Naive thymus-derived CD4-positive, alpha-beta T cell (primary cell): Measurements from ENCODE around the gene HERC3. TPM values are rescaled to one million over a fixed set of nuclear protein-coding genes. Genes with fewer than 3 reads are reported as not detected.
A peak's percentile ranks its signal among the peaks of the same experiment; 100 is the strongest.

ENCODE experiments used
- ATAC-seq: fragments of 150-1000 bp; cut with Tn5 transposase; 2 replicates; pipeline ENCODE4 v1.10.0; 2021; ENCODE audit warnings: mild to moderate bottlenecking, moderate library complexity
- CTCF ChIA-PET: fragments of 350-600 bp; sonication (Branson Sonifier 250); formaldehyde crosslinking; loops from one replicate; lab custom pipeline; 2021; ENCODE audit warnings: antibody characterized with exemption; lab: Charles Lee
- POLR2A ChIA-PET: fragments of 350-600 bp; sonication (Branson Sonifier 250); formaldehyde crosslinking; loops from one replicate; lab custom pipeline; 2021; ENCODE audit warnings: antibody characterized with exemption, inconsistent platforms; lab: Charles Lee
- DNase-seq, 9 donors: peaks; one replicate each; pipeline versions ENCODE4 v3.0.0 to v3.0.0-alpha.2; 2020 to 2022; ENCODE audit warnings: mixed read lengths in 1 of 9
- H3K27ac ChIP-seq: one replicate; pipeline ENCODE4 v1.7.0; 2013; ENCODE audit warnings: mild to moderate bottlenecking, low read depth, low read length, moderate library complexity
- H3K27me3 ChIP-seq, 2 donors: one replicate each; pipeline ENCODE4 v1.7.0; 2013; ENCODE audit warnings: low read length in 2 of 2, mild to moderate bottlenecking in 2 of 2, moderate library complexity in 2 of 2; ENCODE audit not compliant: control insufficient read depth in 2 of 2, insufficient read depth in 2 of 2
- H3K36me3 ChIP-seq, 3 experiments: 1 replicate in 2 of 3; 2 replicates in 1 of 3; pipeline ENCODE4 v1.7.0; 2013; ENCODE audit warnings: low read length in 3 of 3, mild to moderate bottlenecking in 3 of 3, moderate library complexity in 1 of 3; ENCODE audit not compliant: insufficient read depth in 3 of 3, control insufficient read depth in 2 of 3
- H3K4me1 ChIP-seq, 2 donors: one replicate each; pipeline ENCODE4 v1.7.0; 2013; ENCODE audit warnings: low read length in 2 of 2, mild to moderate bottlenecking in 2 of 2, moderate library complexity in 1 of 2; ENCODE audit not compliant: control insufficient read depth in 2 of 2, insufficient read depth in 2 of 2
- H3K4me3 ChIP-seq: 2 replicates; pipeline ENCODE4 v1.7.0; 2013; ENCODE audit warnings: mild to moderate bottlenecking, low read length
- H3K9me3 ChIP-seq, 3 experiments: 1 replicate in 2 of 3; 2 replicates in 1 of 3; pipeline ENCODE4 v1.7.0; 2013; ENCODE audit warnings: low read length in 3 of 3; ENCODE audit not compliant: control insufficient read depth in 2 of 3
- H3K27ac Mint-ChIP-seq, 9 donors: one replicate each; pipeline ENCODE4 v1.8.0; 2020 to 2022; ENCODE audit warnings: mixed read lengths in 9 of 9, mild to moderate bottlenecking in 8 of 9, moderate library complexity in 5 of 9, inconsistent platforms in 2 of 9
- H3K27me3 Mint-ChIP-seq, 5 donors: one replicate each; pipeline ENCODE4 v1.8.0; 2021 to 2022; ENCODE audit warnings: mixed read lengths in 5 of 5, mild to moderate bottlenecking in 1 of 5
- H3K36me3 Mint-ChIP-seq, 5 donors: one replicate each; pipeline ENCODE4 v1.8.0; 2020 to 2022; ENCODE audit warnings: mixed read lengths in 5 of 5, mild to moderate bottlenecking in 3 of 5, inconsistent platforms in 1 of 5
- H3K4me1 Mint-ChIP-seq, 7 donors: one replicate each; pipeline ENCODE4 v1.8.0; 2020 to 2022; ENCODE audit warnings: mixed read lengths in 7 of 7, mild to moderate bottlenecking in 3 of 7, inconsistent platforms in 1 of 7
- H3K4me3 Mint-ChIP-seq, 10 donors: one replicate each; pipeline ENCODE4 v1.8.0; 2020 to 2022; ENCODE audit warnings: mild to moderate bottlenecking in 10 of 10, mixed read lengths in 10 of 10, moderate library complexity in 6 of 10, inconsistent platforms in 2 of 10
- H3K9me3 Mint-ChIP-seq, 11 donors: one replicate each; pipeline ENCODE4 v1.8.0; 2020 to 2022; ENCODE audit warnings: mixed read lengths in 11 of 11, mild to moderate bottlenecking in 4 of 11, inconsistent platforms in 1 of 11, moderate library complexity in 1 of 11
- intact Hi-C, 2 donors: fragments of 100-400 bp; cut with micrococcal nuclease; formaldehyde crosslinking; loops; one replicate each; pipeline ENCODE4 v1.15.1; 2023
- polyA plus RNA-seq, 2 donors: library from polyadenylated mRNA; unstranded; fragments of 300-500 nt; fragmentation: Illumina TruSeq; gene quantifications; one replicate each; pipeline ENCODE4 v1.2.3, GENCODE V29; 2021
- total RNA-seq, 6 experiments: library from RNA in 5 of 6; stranded (reverse) in 5 of 6; gene quantifications; 1 replicate in 5 of 6; 2 replicates in 1 of 6; pipeline ENCODE4 v1.2.3 and lab custom pipeline; 2021 to 2026

HERC3 gene
- total and polyA plus RNA-seq, 7 experiments from 2014 or later, result 38.1 to 130 (median 101) TPM

DNA sequence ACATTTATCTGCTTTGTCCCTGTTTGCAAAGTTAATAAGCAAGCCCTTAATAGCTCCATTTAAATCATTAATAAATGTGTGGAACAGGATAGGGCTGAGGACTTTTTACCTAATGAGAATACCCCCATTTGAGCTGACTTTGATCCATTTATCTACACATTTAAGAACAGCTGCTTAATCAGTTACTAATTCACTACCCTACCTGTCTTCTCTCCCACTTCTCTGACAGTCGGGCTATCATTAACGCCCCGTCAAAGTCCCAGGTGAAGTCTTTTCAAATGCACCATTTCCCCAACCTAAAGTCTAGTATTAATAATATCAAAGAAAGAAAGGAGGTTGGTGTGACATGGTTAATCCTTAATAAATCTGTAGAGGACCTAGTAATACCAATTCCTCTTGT lies 162.5 kb downstream of the HERC3 start:
- POLR2A ChIA-PET, result no interaction called here
- Histone ChIP-seq H3K27ac (no peak overlapping the region), H3K4me3 (no peak overlapping the region), H3K27me3 (no peaks in the 10 kb centered on the region), H3K4me1 (no peaks in the 10 kb centered on the region), H3K9me3 (no peaks in the 10 kb centered on the region), H3K36me3 (peaks cover 0 to 42% (median 0%) of the 10 kb centered on the region in 3 experiments)
- CTCF ChIA-PET, result no interaction called here
- Mint-ChIP-seq H3K36me3 (peaks cover 0 to 34% (median 12%) of the 10 kb centered on the region in 5 donors), H3K4me1 (no peaks in the 10 kb centered on the region), H3K27me3 (no peaks in the 10 kb centered on the region), H3K9me3 (no peaks in the 10 kb centered on the region), H3K4me3 (no peak overlapping the region), H3K27ac (no peak overlapping the region)
- no peak for ATAC-seq
- intact Hi-C loops, result no loop called here
- no peak for DNase-seq

DNA sequence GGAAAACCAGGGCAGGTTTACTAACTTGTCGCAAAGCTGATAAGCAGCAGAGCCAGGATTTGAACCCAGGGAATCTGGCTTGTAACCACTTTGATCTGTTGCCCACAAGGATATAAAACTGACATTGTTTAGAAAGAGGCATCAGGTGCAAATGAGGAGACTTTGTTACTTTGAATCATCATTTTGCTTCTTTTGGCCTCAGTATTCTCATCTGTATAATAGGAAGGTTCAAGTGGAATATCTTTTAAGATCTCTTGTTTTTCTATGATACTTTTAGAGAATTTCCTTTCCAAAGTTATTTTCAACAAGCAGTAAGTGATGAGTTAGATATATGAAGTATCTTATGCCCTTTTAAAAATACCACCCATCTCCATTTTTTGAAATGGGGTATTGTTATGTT lies 163.2 kb downstream of the HERC3 start:
- ChIA-PET POLR2A (no interaction called here), CTCF (no interaction called here)
- Histone ChIP-seq H3K27ac (no peak overlapping the region), H3K27me3 (no peaks in the 10 kb centered on the region), H3K4me3 (no peak overlapping the region), H3K4me1 (no peaks in the 10 kb centered on the region), H3K36me3 (peaks cover 0 to 36% (median 0%) of the 10 kb centered on the region in 3 experiments), H3K9me3 (no peaks in the 10 kb centered on the region)
- no peak for ATAC-seq
- H3K4me1 Mint-ChIP-seq, result no peaks in the 10 kb centered on the region
- no peaks in the 10 kb centered on the region for H3K9me3 Mint-ChIP-seq
- no peaks in the 10 kb centered on the region for H3K27me3 Mint-ChIP-seq
- DNase-seq, result no peak
- no peak overlapping the region for H3K27ac Mint-ChIP-seq
- intact Hi-C loops, result no loop called here
- no peak overlapping the region for H3K4me3 Mint-ChIP-seq
- peaks cover 0 to 27% (median 7%) of the 10 kb centered on the region in 5 donors for H3K36me3 Mint-ChIP-seq

DNA sequence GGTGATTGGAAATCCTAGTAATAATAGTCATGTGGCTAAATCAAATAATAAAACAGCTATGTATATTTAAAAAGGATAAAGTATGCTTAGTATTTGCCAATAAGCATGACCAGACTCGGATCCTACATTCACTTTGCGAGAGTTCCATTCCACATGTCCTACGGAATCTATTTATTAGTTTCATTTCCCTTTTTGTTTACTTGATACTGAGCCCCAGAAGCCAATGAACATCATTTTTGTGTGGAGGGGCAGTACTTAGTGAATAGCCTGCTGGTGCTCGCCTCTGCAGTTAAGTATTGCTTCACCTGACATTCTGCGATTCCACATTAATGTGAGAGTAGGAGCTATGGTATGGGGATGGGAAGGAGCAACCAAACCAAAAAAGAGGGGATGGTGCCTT lies 163.9 kb downstream of the HERC3 start:
- DNase-seq, result no peak
- Histone ChIP-seq H3K4me3 (no peak overlapping the region), H3K36me3 (peaks cover 0 to 32% (median 0%) of the 10 kb centered on the region in 3 experiments), H3K9me3 (no peaks in the 10 kb centered on the region), H3K4me1 (no peaks in the 10 kb centered on the region), H3K27me3 (no peaks in the 10 kb centered on the region), H3K27ac (no peak overlapping the region)
- POLR2A ChIA-PET, result no interaction called here
- Mint-ChIP-seq H3K9me3 (no peaks in the 10 kb centered on the region), H3K27ac (peak overlapping the region in 2 of 9 donors; percentile 17 to 46), H3K36me3 (peaks cover 0 to 27% (median 9%) of the 10 kb centered on the region in 5 donors), H3K27me3 (no peaks in the 10 kb centered on the region), H3K4me3 (no peak overlapping the region), H3K4me1 (peaks cover 0 to 2% (median 0%) of the 10 kb centered on the region in 7 donors)
- intact Hi-C loops, result no loop called here
- CTCF ChIA-PET, result no interaction called here
- no peak for ATAC-seq

GRCh38 chr4:88757067-88757466 lies 164.8 kb downstream of the HERC3 start:
- Mint-ChIP-seq H3K4me3 (no peak overlapping the region), H3K27me3 (no peaks in the 10 kb centered on the region), H3K27ac (no peak overlapping the region), H3K9me3 (no peaks in the 10 kb centered on the region), H3K36me3 (peaks cover 0 to 27% (median 14%) of the 10 kb centered on the region in 5 donors), H3K4me1 (peaks cover 0 to 4% (median 0%) of the 10 kb centered on the region in 7 donors)
- Histone ChIP-seq H3K4me3 (no peak overlapping the region), H3K36me3 (peaks cover 0 to 30% (median 0%) of the 10 kb centered on the region in 3 experiments), H3K4me1 (no peaks in the 10 kb centered on the region), H3K27me3 (no peaks in the 10 kb centered on the region), H3K9me3 (no peaks in the 10 kb centered on the region), H3K27ac (no peak overlapping the region)
- CTCF ChIA-PET, result interaction anchor here (0.5 to 0.6 kb wide), 2 partner anchors 218 to 230 kb away, joined by 3 read pairs; no protein-coding TSS in a partner anchor
- no peak for DNase-seq
- POLR2A ChIA-PET, result interaction anchor here (0.7 to 1.2 kb wide), 2 partner anchors 9 to 34 kb away, joined by 3 to 4 read pairs; no protein-coding TSS in a partner anchor
- intact Hi-C loops, result no loop called here
- no peak for ATAC-seq

- Histone ChIP-seq H3K27me3 (no peaks in the 10 kb centered on the region), H3K36me3 (peaks cover 0 to 30% (median 0%) of the 10 kb centered on the region in 3 experiments), H3K27ac (no peak overlapping the region), H3K9me3 (no peaks in the 10 kb centered on the region), H3K4me3 (no peak overlapping the region), H3K4me1 (no peaks in the 10 kb centered on the region)
- CTCF ChIA-PET, result no interaction called here
- ATAC-seq (no peak), DNase-seq (no peak)
- H3K4me3 Mint-ChIP-seq, result no peak overlapping the region
- peaks cover 0 to 24% (median 11%) of the 10 kb centered on the region in 5 donors for H3K36me3 Mint-ChIP-seq
- intact Hi-C loops, result no loop called here
- H3K27ac Mint-ChIP-seq, result peak overlapping the region in 1 of 9 donors; percentile 2
- no peaks in the 10 kb centered on the region for H3K27me3 Mint-ChIP-seq
- H3K4me1 Mint-ChIP-seq, result peaks cover 0 to 4% (median 0%) of the 10 kb centered on the region in 7 donors
- H3K9me3 Mint-ChIP-seq, result no peaks in the 10 kb centered on the region
- POLR2A ChIA-PET, result interaction anchor here (0.6 to 1.2 kb wide), 2 partner anchors 35 to 1486 kb away, joined by 3 read pairs; no protein-coding TSS in a partner anchor
Measured at GRCh38 chr4:88757776-88758175, 165.5 kb downstream of the HERC3 start.

Other genes with a start within 250 kb of the HERC3 start
- gene HERC6, start 213.6 kb upstream of the HERC3 start, total RNA-seq, result 10 to 100 TPM; 12.6 to 43.5 (median 23.0) TPM
- gene HERC6, start 213.6 kb upstream of the HERC3 start, polyA plus RNA-seq, result 10 to 100 TPM; 14.6 to 20.0 TPM
- gene HERC5, start 135.4 kb upstream of the HERC3 start, total RNA-seq, result 10 to 100 TPM; 11.8 to 52.5 (median 14.1) TPM
- gene HERC5, start 135.4 kb upstream of the HERC3 start, polyA plus RNA-seq, result 1 to 10 TPM; 8.2 to 9.1 TPM
- gene PYURF, start 68.7 kb upstream of the HERC3 start, total RNA-seq, result 10 to 100 TPM; 33.0 to 57.7 (median 47.4) TPM
- 100 to 1,000 TPM; 219 to 270 TPM for gene PYURF, start 68.7 kb upstream of the HERC3 start, polyA plus RNA-seq
- 10 to 100 TPM in 1 of 5 experiments, 1 to 10 TPM in 4; 1.4 to 11.7 (median 4.5) TPM for gene NAP1L5, start 105.3 kb downstream of the HERC3 start, total RNA-seq
- gene NAP1L5, start 105.3 kb downstream of the HERC3 start, polyA plus RNA-seq, result 1 to 10 TPM; 1.5 to 3.0 TPM